ENCODE measurements around the gene VTI1B.

DNA sequence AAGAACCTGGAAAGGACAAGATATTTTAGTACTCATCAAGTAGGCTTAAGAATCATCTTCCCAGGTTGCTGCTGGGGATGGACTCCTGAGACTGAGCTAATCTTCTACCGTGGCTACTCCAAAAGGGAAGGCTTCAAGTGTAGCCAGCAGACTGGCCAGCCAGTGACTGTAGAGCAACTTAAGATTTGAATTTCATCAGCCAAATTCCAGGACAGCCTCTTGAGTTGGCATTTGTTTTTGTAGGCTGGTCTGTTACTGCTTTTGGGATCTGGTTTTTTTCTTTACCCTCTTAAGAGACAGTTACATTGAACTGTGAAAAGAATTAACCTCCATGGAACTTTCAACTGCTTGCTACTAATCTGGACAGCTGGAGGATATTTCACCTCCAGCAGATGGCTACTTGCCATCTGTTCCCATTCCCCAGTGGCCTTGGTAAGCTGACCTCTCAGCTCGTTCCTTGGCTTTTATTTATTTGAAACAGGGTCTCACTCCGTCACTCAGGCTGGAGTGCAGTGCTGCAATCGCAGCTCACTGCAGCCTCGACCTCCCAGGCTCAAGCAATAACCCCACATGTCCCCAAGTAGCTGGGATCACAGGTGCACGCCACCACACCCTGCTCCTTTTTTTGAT, 20.7 kb downstream of the VTI1B start:
- no peak for TF ChIP-seq CTCF (IDR thresholded peaks at IDR 0.05; ENCODE audit: insufficient read depth, low read length)
- TF ChIP-seq POLR2AphosphoS5 (IDR thresholded peaks at IDR 0.05; ENCODE audit: low read depth) = no peak
- no peak for TF ChIP-seq GABPA (IDR thresholded peaks at IDR 0.05; ENCODE audit: low read depth)
- TF ChIP-seq REST (IDR thresholded peaks at IDR 0.05; ENCODE audit: insufficient replicate concordance, low read depth) = no peak
